PFSK-1 (cell line): ENCODE data around the gene CHTF18.

ENCODE experiments used
- FOXP2 ChIP-seq: optimal IDR thresholded peaks from 2 replicates; pipeline ENCODE3; 2011; ENCODE audit warnings: borderline replicate concordance, control low read depth, inconsistent platforms; ENCODE audit not compliant: insufficient read depth; ENCODE audit errors: extremely low read length, extremely low read depth
- POLR2AphosphoS5 ChIP-seq: IDR thresholded peaks from 2 replicates; pipeline ENCODE4 v1.6.1; 2012; ENCODE audit warnings: low read depth, mild to moderate bottlenecking, control low read depth, low read length, moderate library complexity
- REST ChIP-seq, 2 experiments: IDR thresholded peaks; 2 replicates each; pipeline versions ENCODE4 v1.6.1 to v1.8.0; 2011 to 2012; ENCODE audit warnings: low read depth in 2 of 2, low read length in 2 of 2, control low read depth in 1 of 2, inconsistent platforms in 1 of 2, mild to moderate bottlenecking in 1 of 2, moderate library complexity in 1 of 2; ENCODE audit not compliant: insufficient read depth in 1 of 2
- SIN3A ChIP-seq: IDR thresholded peaks from 2 replicates; pipeline ENCODE4 v1.6.1; 2012; ENCODE audit warnings: mild to moderate bottlenecking, low read length, moderate library complexity, borderline replicate concordance; ENCODE audit not compliant: insufficient read depth
- TAF1 ChIP-seq: IDR thresholded peaks from 2 replicates; pipeline ENCODE4 v1.6.1; 2012; ENCODE audit warnings: low read length, control low read depth, borderline replicate concordance; ENCODE audit not compliant: insufficient read depth

The CHTF18 gene

GRCh38 chr16:828891-829290, 40.5 kb downstream of the CHTF18 start:
- TF ChIP-seq FOXP2 (no peak), TAF1 (no peak), REST (IDR thresholded peaks at IDR 0.05; ENCODE audit: insufficient read depth in 1 of 2, low read depth in 2 of 2, low read length in 2 of 2) (no peak), SIN3A (no peak), POLR2AphosphoS5 (no peak)

- no peak for TF ChIP-seq FOXP2
- TF ChIP-seq POLR2AphosphoS5, result no peak
- TF ChIP-seq SIN3A, result no peak
- no peak for TF ChIP-seq REST (IDR thresholded peaks at IDR 0.05; ENCODE audit: insufficient read depth in 1 of 2, low read depth in 2 of 2, low read length in 2 of 2)
- no peak for TF ChIP-seq TAF1
Measured at GRCh38 chr16:830107-830870, 41.9 kb downstream of the CHTF18 start.

DNA sequence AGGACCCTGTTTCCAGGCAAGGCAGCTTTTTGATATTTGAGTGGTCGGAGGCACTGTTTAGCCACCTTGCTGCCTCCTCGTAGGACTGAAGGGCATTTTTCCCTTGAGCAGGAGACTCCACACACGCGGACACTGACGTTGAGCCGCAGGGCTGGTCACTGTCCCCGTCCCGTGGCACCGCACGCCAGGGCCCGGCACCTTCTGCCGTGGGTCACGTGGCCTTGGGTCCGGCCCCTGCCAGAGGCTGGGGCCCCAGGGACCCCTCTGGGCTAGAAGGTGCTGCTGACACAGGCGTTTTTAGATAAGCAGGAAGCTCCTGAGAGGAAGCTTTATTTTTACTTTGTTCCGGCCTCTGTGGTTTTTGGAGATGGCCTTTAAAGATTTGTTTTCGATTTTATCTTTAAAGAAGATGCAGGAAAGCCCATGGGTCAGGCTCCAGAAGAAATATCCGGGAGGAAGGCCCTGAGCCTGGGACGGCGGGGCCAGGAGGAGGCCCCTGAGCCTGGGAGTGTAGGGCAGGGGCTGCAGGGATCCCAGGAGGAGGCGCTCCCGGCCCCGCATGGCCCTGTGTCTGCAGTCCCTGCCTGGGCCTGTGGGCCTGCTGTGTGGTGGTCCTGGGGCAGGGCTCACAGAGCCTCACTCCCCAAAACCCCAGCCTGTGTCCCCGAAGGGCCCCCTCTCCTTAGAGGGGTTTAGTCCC, 42.6 kb downstream of the CHTF18 start:
- no peak for TF ChIP-seq FOXP2

DNA sequence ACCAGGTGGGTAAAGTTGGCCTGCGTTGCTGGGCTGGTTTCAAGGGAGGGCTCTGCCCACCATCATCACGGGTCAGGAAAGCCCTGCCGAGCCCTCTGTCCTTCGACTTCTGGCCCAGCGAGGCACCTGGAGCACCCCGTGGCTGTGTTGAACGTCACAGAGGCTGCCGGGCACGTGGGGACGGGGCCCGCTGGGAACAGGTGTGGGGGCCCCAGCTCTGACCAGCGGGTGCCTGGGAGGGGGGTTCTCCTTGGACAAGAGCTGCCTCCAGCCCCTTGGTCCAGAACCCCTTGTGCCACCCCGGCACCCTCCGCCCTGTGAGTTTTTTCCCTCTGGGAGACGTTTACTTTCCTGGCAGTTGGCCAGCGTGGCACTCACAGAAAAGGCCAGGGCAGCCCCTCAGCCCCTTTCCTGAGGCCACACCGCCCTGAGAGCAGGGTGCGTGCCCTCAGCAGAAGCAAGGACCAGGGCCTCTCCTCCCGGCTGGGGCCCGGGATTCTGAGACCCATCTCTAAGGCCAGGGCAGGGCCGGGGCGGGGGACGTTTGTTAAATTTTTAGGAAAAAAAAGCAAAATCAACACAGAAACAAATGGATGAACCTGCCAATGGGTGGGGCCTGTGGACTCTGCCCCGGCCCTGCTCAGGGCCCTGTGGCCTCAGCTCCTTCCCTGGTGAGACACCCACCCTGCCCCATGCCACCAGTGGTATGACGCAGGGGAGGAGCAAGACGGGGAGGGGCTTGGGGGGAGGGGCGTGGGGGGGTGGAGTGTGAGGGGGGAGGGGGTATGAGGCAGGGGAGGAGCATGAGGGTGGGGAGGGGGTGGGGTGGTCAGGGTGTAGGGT, 43.4 kb downstream of the CHTF18 start:
- TF ChIP-seq SIN3A (no peak), FOXP2 (no peak), REST (IDR thresholded peaks at IDR 0.05; ENCODE audit: insufficient read depth in 1 of 2, low read depth in 2 of 2, low read length in 2 of 2) (no peak)

GRCh38 chr16:832652-833336, 44.4 kb downstream of the CHTF18 start:
- TF ChIP-seq SIN3A, result no peak
- no peak for TF ChIP-seq POLR2AphosphoS5
- no peak for TF ChIP-seq FOXP2
- TF ChIP-seq REST (IDR thresholded peaks at IDR 0.05; ENCODE audit: insufficient read depth in 1 of 2, low read depth in 2 of 2, low read length in 2 of 2), result no peak
